Bronchial smooth muscle cell (primary cell): ENCODE results near the gene SPRR5. TPM values are rescaled to one million over a fixed set of nuclear protein-coding genes. Genes with fewer than 3 reads are reported as not detected.

Experiments used
- total RNA-seq: library from RNA; depleted of rRNA; stranded (reverse); fragments of >200 nt; gene quantifications from 2 replicates; pipeline ENCODE4 v1.2.1, GENCODE V29; 2014

Gene SPRR5, protein sequence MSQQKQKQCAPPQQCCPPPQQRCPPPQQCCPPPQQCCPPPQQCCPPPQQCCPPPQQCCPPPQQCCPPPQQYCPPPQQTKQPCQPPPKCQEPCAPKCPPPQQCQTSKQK
- not detected in 2 replicates for total RNA-seq

DNA sequence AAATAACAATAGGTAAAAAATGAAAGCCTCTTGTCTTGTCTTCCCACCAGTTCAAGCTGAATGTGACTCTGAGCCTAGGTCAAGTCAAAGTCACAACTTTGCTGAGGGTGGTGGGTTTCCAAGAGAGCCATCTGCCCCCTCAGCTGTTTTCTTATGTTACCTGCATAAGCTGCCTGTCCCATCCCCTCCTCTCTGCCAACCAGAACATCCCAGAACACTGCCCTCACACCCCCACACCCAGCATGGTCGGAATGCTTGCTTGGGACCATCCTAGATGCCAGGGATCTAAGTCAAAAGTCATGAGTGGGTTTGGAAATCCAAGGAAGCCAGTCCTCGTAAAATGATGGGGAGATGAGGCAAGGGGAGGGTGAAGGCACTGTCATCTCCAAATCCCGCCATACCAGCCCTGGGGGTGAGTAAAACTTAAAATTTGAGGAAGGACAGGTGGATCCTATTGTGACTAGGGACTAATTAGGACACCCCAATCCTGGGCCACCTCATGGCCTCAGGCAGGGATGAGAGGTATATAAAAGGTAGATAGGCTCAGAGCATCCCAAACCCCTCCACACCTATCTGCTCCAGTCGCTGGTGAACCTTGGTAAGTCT is at the start of gene SPRR5:
TSS of gene SPRR5 (plus strand) at position 556 of the 606 bp plus-strand sequence. CDS start 1,349 bp downstream, outside the sequence.

DNA sequence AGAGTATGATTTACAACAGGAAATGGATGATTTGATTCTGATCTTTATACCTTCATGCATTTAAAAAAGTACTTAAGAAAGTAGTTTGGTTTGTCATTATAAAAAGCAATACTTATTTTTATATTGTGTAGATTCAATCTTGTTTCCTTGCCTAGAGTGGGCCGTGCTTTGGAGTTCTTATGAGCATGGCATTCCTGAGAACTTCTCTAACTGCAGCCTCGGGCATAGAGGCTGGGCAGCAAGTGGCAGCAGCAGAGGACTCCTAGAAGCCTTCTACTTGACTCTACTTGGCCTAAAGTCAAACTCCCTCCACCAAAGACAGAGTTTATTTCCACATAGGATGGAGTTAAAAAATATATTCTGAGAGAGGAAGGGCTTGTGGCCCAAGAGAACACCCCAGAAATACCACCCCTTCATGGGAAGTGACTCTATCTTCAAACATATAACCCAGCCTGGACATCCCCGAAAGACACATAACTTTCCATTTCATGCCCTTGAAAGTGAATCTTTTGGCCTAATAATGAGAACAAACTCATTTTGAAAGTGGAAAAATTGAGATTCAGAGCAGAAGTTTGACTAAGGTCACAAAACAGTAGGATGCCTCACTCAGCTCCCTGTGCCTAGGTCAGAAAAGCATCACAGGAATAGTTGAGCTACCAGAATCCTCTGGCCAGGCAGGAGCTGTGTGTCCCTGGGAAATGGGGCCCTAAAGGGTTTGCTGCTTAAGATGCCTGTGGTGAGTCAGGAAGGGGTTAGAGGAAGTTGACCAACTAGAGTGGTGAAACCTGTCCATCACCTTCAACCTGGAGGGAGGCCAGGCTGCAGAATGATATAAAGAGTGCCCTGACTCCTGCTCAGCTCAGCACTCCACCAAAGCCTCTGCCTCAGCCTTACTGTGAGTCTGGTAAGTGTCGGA is 39.1 kb upstream of the SPRR5 start, which contains the start of gene IVL:
TSS of gene IVL (plus strand) at position 861 of the 916 bp plus-strand sequence. CDS start 1,252 bp downstream, outside the sequence.

DNA sequence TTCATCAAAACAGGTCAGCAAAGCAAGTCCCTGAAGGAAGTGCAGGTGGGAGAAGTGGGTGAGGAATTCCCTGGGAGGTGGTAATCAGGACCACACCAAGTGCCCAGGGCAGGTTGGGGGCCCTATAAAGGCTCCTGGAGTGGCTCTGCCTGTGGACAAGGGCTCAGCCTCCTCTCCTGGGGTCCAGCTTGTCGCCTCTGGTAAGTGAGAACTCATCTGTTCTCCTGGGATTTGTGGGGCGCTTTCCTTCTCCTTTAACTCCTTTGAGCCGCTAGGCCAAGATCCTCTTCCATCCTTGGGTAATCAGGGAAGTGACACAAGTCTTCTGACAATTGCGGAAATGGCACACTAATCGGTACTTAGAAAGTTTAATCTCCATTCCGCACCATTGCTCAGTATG is 23.5 kb downstream of the SPRR5 start, which contains the start of gene SPRR4:
TSS of gene SPRR4 (plus strand) at position 154 of the 400 bp plus-strand sequence. CDS start 1,243 bp downstream, outside the sequence.

GRCh38 chr1:152983743-152984142 is 36.7 kb downstream of the SPRR5 start, which contains the start of gene SPRR1A:
Gene SPRR1A (plus strand): TSS chr1:152984081. CDS start chr1:152985231, 1,150 bp downstream.

Other genes with a start within 250 kb of the SPRR5 start
- not detected in 2 replicates for gene LCE2A, start 248.9 kb upstream of the SPRR5 start, total RNA-seq
- not detected in 2 replicates for gene LCE4A, start 239.0 kb upstream of the SPRR5 start, total RNA-seq
- gene KPRP, start 189.2 kb upstream of the SPRR5 start, total RNA-seq, result not detected in 2 replicates
- gene LCE1F, start 172.1 kb upstream of the SPRR5 start, total RNA-seq, result not detected in 2 replicates
- gene LCE1E, start 160.9 kb upstream of the SPRR5 start, total RNA-seq, result not detected in 2 replicates
- gene LCE1D, start 150.5 kb upstream of the SPRR5 start, total RNA-seq, result not detected in 2 replicates
- gene LCE1C, start 140.6 kb upstream of the SPRR5 start, total RNA-seq, result not detected in 2 replicates
- gene LCE1B, start 135.2 kb upstream of the SPRR5 start, total RNA-seq, result not detected in 2 replicates
- not detected in 2 replicates for gene LCE1A, start 119.7 kb upstream of the SPRR5 start, total RNA-seq
- not detected in 2 replicates for gene LCE6A, start 104.3 kb upstream of the SPRR5 start, total RNA-seq
- gene LCE7A, start 87.2 kb upstream of the SPRR5 start, total RNA-seq, result not detected in 2 replicates
- gene SMCP, start 68.9 kb upstream of the SPRR5 start, total RNA-seq, result not detected in 2 replicates
- not detected in 2 replicates for gene IVL, start 38.7 kb upstream of the SPRR5 start, total RNA-seq
- not detected in 2 replicates for gene SPRR4, start 23.4 kb downstream of the SPRR5 start, total RNA-seq
- gene SPRR1A, start 36.9 kb downstream of the SPRR5 start, total RNA-seq, result not detected in 2 replicates
- gene SPRR3, start 54.5 kb downstream of the SPRR5 start, total RNA-seq, result 0.43 TPM in 1 of 2 replicates, not detected in the other
- gene SPRR1B, start 84.0 kb downstream of the SPRR5 start, total RNA-seq, result 0.17 TPM in 1 of 2 replicates, not detected in the other
- gene SPRR2D, start 93.9 kb downstream of the SPRR5 start, total RNA-seq, result not detected in 2 replicates
- gene SPRR2A, start 110.3 kb downstream of the SPRR5 start, total RNA-seq, result not detected in 2 replicates
- gene SPRR2B, start 124.4 kb downstream of the SPRR5 start, total RNA-seq, result not detected in 2 replicates
- not detected in 2 replicates for gene SPRR2E, start 147.3 kb downstream of the SPRR5 start, total RNA-seq
- gene SPRR2F, start 166.3 kb downstream of the SPRR5 start, total RNA-seq, result not detected in 2 replicates
- not detected in 2 replicates for gene SPRR2G, start 203.7 kb downstream of the SPRR5 start, total RNA-seq